OCI-LY3 (cell line): ENCODE results near the gene GSTCD.

Experiments
- H2AFZ ChIP-seq: fragments of 200-600, 300-600 bp; shearing (Covaris generic); 2 replicates; pipeline ENCODE4 v1.6.0; 2014; ENCODE audit warnings: antibody characterized with exemption, low read depth, low read length
- H3K27ac ChIP-seq: fragments of 200-600, 300-600 bp; sonication (generic); 2 replicates; pipeline ENCODE4 v1.5.1; 2014; ENCODE audit warnings: mild to moderate bottlenecking, low read length, moderate library complexity, mixed read lengths
- H3K27me3 ChIP-seq: fragments of 200-600, 300-600 bp; sonication (generic); 2 replicates; pipeline ENCODE4 v1.6.1; 2014; ENCODE audit warnings: low read depth, low read length, mixed read lengths
- H3K36me3 ChIP-seq: fragments of 200-600, 300-600 bp; sonication (generic); replicated peaks from 2 replicates; pipeline ENCODE3; 2014; ENCODE audit warnings: low read depth, low read length, mixed read lengths
- H3K4me1 ChIP-seq: fragments of 300-600, 200-600 bp; sonication (generic); 2 replicates; pipeline ENCODE4 v1.6.1; 2014; ENCODE audit warnings: low read length, mixed read lengths
- H3K4me2 ChIP-seq: fragments of 200-600, 300-600 bp; sonication (generic); 2 replicates; pipeline ENCODE4 v1.6.1; 2014; ENCODE audit warnings: low read length, mixed read lengths
- H3K4me3 ChIP-seq: fragments of 300-600, 200-600 bp; sonication (generic); 2 replicates; pipeline ENCODE4 v1.5.1; 2014; ENCODE audit warnings: antibody characterized with exemption, mild to moderate bottlenecking, low read length, moderate library complexity
- H3K79me2 ChIP-seq: fragments of 300-600, 200-600 bp; shearing (Covaris generic); 2 replicates; pipeline ENCODE4 v1.6.1; 2014; ENCODE audit warnings: mild to moderate bottlenecking, low read length, mixed read lengths
- H3K9ac ChIP-seq: fragments of 300-600, 200-600 bp; shearing (Covaris generic); 2 replicates; pipeline ENCODE4 v1.6.0; 2014; ENCODE audit warnings: mild to moderate bottlenecking, low read length, moderate library complexity
- H3K9me3 ChIP-seq: fragments of 200-600, 300-600 bp; shearing (Covaris generic); 2 replicates; pipeline ENCODE4 v1.6.1; 2014; ENCODE audit warnings: low read length, mixed read lengths; ENCODE audit not compliant: insufficient read depth
- H4K20me1 ChIP-seq: fragments of 200-600, 300-600 bp; sonication (generic); 2 replicates; pipeline ENCODE4 v1.6.1; 2016; ENCODE audit warnings: low read length, mixed read lengths; ENCODE audit not compliant: insufficient read depth
- EZH2phosphoT487 ChIP-seq: fragments of 200-600 bp; shearing (Covaris generic); IDR thresholded peaks from 2 replicates; pipeline ENCODE4 v1.6.1; 2018; ENCODE audit warnings: antibody characterized with exemption, mixed run types, low read depth
- TF ChIP-seq, protein P1 (sequence below): fragments of 200-600, 300-600 bp; sonication (generic); IDR thresholded peaks from 2 replicates; pipeline ENCODE4 v1.5.1; 2014; ENCODE audit warnings: antibody characterized with exemption, low read length, low read depth

The GSTCD gene

DNA sequence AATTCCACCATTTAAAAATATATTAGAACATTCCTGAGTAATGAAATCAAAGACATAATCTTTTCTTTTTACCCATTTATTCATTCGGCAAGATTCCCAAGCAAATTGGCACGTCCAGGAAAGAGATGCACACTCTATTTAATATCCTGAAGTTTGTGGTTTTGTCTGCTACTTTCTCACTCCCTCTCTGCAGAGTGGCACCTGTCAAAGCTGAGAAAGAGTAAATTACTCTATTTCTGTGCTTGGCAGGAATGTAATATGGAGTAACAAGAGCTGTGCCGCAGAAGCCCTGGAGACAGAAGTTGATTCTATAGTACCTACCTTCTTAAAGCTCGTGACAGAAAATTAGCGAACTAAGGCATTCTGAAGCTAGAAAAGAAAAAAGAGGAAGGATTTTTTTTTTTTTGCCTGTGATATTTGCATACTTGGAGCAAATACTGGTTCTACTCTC lies 5.5 kb downstream of the GSTCD start:
- H3K79me2 ChIP-seq = peaks cover 53% of the 10 kb centered on the region
- no peaks in the 10 kb centered on the region for H3K9me3 ChIP-seq
- TF ChIP-seq, protein P1, sequence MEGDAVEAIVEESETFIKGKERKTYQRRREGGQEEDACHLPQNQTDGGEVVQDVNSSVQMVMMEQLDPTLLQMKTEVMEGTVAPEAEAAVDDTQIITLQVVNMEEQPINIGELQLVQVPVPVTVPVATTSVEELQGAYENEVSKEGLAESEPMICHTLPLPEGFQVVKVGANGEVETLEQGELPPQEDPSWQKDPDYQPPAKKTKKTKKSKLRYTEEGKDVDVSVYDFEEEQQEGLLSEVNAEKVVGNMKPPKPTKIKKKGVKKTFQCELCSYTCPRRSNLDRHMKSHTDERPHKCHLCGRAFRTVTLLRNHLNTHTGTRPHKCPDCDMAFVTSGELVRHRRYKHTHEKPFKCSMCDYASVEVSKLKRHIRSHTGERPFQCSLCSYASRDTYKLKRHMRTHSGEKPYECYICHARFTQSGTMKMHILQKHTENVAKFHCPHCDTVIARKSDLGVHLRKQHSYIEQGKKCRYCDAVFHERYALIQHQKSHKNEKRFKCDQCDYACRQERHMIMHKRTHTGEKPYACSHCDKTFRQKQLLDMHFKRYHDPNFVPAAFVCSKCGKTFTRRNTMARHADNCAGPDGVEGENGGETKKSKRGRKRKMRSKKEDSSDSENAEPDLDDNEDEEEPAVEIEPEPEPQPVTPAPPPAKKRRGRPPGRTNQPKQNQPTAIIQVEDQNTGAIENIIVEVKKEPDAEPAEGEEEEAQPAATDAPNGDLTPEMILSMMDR = no peak
- TF ChIP-seq EZH2phosphoT487 = no peak
- no peaks in the 10 kb centered on the region for H3K27me3 ChIP-seq
- H3K4me3 ChIP-seq = peak overlapping the region; percentile 72
- H3K36me3 ChIP-seq = peaks cover 2% of the 10 kb centered on the region
- peaks cover 42% of the 10 kb centered on the region for H3K4me1 ChIP-seq
- no peaks in the 10 kb centered on the region for H4K20me1 ChIP-seq
- peak overlapping the region; percentile 63 for H3K27ac ChIP-seq
- H3K9ac ChIP-seq = peak overlapping the region; percentile 44
- H2AFZ ChIP-seq = no peak overlapping the region
- peak overlapping the region; percentile 80 for H3K4me2 ChIP-seq

DNA sequence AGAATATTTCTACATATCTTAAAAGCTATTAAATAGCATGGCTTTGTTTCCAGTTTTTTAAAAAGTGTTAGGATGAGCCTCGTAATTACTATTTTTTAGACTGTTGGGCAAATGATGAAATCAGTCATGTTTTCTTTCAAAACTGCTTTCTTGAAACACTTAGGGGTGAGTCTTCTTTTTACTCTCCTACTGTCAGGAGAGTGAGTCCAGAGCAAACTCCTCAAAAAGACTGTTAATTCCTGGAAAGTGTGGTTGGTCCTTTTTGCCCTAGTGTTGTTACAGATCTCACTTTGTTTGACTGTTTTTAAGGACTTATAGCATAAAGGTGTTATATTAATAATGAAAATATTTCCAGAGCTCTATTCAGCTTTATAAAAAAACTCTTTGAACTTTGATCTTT lies 6.3 kb downstream of the GSTCD start:
- peak overlapping the region; percentile 23; the same call in 1 of the 2 replicates for H3K4me3 ChIP-seq
- H3K27ac ChIP-seq = no peak overlapping the region
- H3K27me3 ChIP-seq = no peaks in the 10 kb centered on the region
- no peak overlapping the region for H2AFZ ChIP-seq
- H4K20me1 ChIP-seq = no peaks in the 10 kb centered on the region
- TF ChIP-seq, protein P1 = no peak
- no peak for TF ChIP-seq EZH2phosphoT487
- H3K4me2 ChIP-seq = peak overlapping the region; percentile 52
- H3K4me1 ChIP-seq = peaks cover 37% of the 10 kb centered on the region
- H3K79me2 ChIP-seq = peaks cover 45% of the 10 kb centered on the region
- 0 out of 2 replicates have a peak overlapping the region, but pooled peaks have one; percentile 1 for H3K9ac ChIP-seq
- peaks cover 9% of the 10 kb centered on the region for H3K36me3 ChIP-seq
- no peaks in the 10 kb centered on the region for H3K9me3 ChIP-seq

DNA sequence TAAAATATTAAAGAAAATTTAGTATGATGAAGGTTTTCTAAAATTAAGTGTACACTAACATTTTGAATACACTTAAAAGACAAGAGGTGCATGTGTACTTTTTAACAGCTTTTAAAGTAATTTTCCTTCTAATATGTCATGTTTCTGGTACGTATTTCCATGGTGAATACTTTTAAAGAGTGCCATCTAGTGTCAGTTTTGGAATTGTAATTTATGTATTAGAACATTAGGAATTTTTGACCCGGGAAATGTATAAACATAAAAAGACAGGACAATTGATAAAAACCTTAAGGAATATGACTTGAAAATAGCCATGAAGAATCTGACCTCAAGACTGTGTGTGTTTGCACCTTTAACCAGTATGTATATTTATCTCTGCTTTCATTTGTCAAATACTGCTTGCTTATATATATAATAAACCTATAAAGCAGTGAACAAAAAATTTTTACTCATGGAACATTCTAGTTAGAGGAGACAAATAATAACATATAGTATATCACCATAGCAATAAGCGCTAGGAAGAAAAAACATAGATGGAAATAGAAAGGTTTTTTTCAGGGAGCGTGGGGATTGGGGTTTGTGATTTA lies 7.2 kb downstream of the GSTCD start:
- no peaks in the 10 kb centered on the region for H3K9me3 ChIP-seq
- peaks cover 32% of the 10 kb centered on the region for H3K4me1 ChIP-seq
- H3K4me3 ChIP-seq = no peak overlapping the region
- H3K4me2 ChIP-seq = no peak overlapping the region
- no peak overlapping the region for H2AFZ ChIP-seq
- peaks cover 36% of the 10 kb centered on the region for H3K79me2 ChIP-seq
- H4K20me1 ChIP-seq = no peaks in the 10 kb centered on the region
- no peak for TF ChIP-seq EZH2phosphoT487
- TF ChIP-seq, protein P1 = peak; percentile 71
- H3K27me3 ChIP-seq = no peaks in the 10 kb centered on the region
- H3K36me3 ChIP-seq = peaks cover 15% of the 10 kb centered on the region
- H3K9ac ChIP-seq = no peak overlapping the region
- no peak overlapping the region for H3K27ac ChIP-seq

DNA sequence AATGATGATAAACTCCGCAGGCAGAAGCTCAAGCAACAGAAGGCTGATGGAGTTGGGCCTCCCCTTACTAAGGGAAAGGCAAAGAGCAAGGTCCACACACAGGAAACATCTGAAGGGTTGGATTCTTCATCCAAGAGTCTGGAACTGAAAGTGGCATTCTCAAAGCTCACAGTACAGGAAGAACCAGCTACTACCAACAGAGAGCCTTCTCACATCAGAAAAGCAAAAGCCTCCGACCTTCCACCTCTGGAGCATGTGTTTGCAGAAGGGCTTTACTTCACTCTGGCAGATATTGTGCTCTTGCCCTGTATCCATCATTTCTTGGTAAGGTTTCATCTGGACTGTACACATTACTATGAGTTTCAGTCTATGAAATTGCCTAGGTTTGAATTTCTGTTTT lies 10.6 kb downstream of the GSTCD start:
- TF ChIP-seq, protein P1 = no peak
- TF ChIP-seq EZH2phosphoT487 = no peak
- Histone ChIP-seq H3K9me3 (no peaks in the 10 kb centered on the region), H3K4me2 (no peak overlapping the region), H3K36me3 (peaks cover 15% of the 10 kb centered on the region), H3K4me3 (no peak overlapping the region), H4K20me1 (no peaks in the 10 kb centered on the region), H3K9ac (no peak overlapping the region), H3K27me3 (no peaks in the 10 kb centered on the region), H2AFZ (no peak overlapping the region), H3K4me1 (peaks cover 8% of the 10 kb centered on the region), H3K79me2 (peaks cover 12% of the 10 kb centered on the region), H3K27ac (no peak overlapping the region)
